ENCODE results near the gene CDH22. TPM values are rescaled to one million over a fixed set of nuclear protein-coding genes. Genes with fewer than 3 reads are reported as not detected.

The CDH22 gene
- total and polyA plus RNA-seq, 7 donors: 0.11 to 1.4 (median 0.53) TPM

GRCh38 chr20:46272389-46273047 lies 35.8 kb downstream of the CDH22 start:
- Histone ChIP-seq H3K4me1 (no peaks in the 10 kb centered on the region), H3K36me3 (ENCODE audit: insufficient read depth in 1 of 2, low read depth in 1 of 2) (no peaks in the 10 kb centered on the region), H3K9me3 (no peaks in the 10 kb centered on the region), H3K4me3 (no peak overlapping the region), H3K27me3 (ENCODE audit: insufficient read depth in 3 of 3, low read length in 2 of 3) (peaks cover 0 to 26% (median 6%) of the 10 kb centered on the region in 3 donors), H3K27ac (no peak overlapping the region)
- DNase-seq (no peak), ATAC-seq (no peak)
- intact Hi-C loops (cut with DNase I): no loop called here
- WGBS, 3 donors: 29 to 38% (median 33%) methylated on average over 1 of the region's 1 CpG
- TF ChIP-seq, protein P1, sequence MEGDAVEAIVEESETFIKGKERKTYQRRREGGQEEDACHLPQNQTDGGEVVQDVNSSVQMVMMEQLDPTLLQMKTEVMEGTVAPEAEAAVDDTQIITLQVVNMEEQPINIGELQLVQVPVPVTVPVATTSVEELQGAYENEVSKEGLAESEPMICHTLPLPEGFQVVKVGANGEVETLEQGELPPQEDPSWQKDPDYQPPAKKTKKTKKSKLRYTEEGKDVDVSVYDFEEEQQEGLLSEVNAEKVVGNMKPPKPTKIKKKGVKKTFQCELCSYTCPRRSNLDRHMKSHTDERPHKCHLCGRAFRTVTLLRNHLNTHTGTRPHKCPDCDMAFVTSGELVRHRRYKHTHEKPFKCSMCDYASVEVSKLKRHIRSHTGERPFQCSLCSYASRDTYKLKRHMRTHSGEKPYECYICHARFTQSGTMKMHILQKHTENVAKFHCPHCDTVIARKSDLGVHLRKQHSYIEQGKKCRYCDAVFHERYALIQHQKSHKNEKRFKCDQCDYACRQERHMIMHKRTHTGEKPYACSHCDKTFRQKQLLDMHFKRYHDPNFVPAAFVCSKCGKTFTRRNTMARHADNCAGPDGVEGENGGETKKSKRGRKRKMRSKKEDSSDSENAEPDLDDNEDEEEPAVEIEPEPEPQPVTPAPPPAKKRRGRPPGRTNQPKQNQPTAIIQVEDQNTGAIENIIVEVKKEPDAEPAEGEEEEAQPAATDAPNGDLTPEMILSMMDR (IDR thresholded peaks at IDR 0.05): no peak

GRCh38 chr20:46270977-46271744 lies 37.1 kb downstream of the CDH22 start:
- ATAC-seq (no peak), DNase-seq (no peak)
- Histone ChIP-seq H3K36me3 (ENCODE audit: insufficient read depth in 1 of 2, low read depth in 1 of 2) (no peaks in the 10 kb centered on the region), H3K9me3 (no peaks in the 10 kb centered on the region), H3K4me1 (no peaks in the 10 kb centered on the region), H3K4me3 (no peak overlapping the region), H3K27ac (no peak overlapping the region), H3K27me3 (ENCODE audit: insufficient read depth in 3 of 3, low read length in 2 of 3) (peaks cover 0 to 28% (median 5%) of the 10 kb centered on the region in 3 donors)
- TF ChIP-seq, protein P1 (IDR thresholded peaks at IDR 0.05): no peak
- intact Hi-C loops (cut with DNase I): no loop called here
- WGBS, 3 donors: 45 to 63% (median 49%) methylated on average over 2 of the region's 2 CpGs

- Histone ChIP-seq H3K9me3 (no peaks in the 10 kb centered on the region), H3K4me3 (no peak overlapping the region), H3K36me3 (ENCODE audit: insufficient read depth in 1 of 2, low read depth in 1 of 2) (no peaks in the 10 kb centered on the region), H3K4me1 (no peaks in the 10 kb centered on the region), H3K27ac (no peak overlapping the region), H3K27me3 (ENCODE audit: insufficient read depth in 3 of 3, low read length in 2 of 3) (peaks cover 0 to 25% (median 5%) of the 10 kb centered on the region in 3 donors)
- ATAC-seq (peak in 1 of 4 donors; percentile 23), DNase-seq (no peak)
- intact Hi-C loops (cut with DNase I): no loop called here
- 44 to 70% (median 54%) methylated on average over 7 of the region's 7 CpGs for WGBS, 3 donors
- TF ChIP-seq, protein P1 (IDR thresholded peaks at IDR 0.05): no peak
Observed at GRCh38 chr20:46269372-46269771, 38.9 kb downstream of the CDH22 start.

DNA sequence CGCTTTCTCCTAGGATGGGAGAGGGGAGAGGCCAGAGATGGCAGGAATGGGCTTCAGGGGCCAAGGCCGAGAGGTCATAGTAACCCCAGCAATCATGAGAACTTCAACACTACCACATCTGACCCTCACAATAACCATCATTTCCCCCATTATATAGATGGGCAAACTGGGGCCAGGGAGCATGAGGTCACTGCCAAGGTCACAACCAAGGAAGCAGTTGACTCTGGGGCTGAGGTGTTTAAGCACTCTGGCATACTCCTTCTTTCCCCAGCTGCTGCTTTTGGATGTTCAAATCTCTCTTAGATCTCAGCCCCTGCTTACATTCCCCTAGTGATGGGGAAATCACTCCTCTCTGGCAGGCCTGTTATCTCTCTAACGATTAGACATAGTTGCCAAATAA lies 39.6 kb downstream of the CDH22 start:
- intact Hi-C loops (cut with DNase I): no loop called here
- Histone ChIP-seq H3K27me3 (ENCODE audit: insufficient read depth in 3 of 3, low read length in 2 of 3) (peaks cover 0 to 25% (median 3%) of the 10 kb centered on the region in 3 donors), H3K36me3 (ENCODE audit: insufficient read depth in 1 of 2, low read depth in 1 of 2) (no peaks in the 10 kb centered on the region)

More for the DNA sequence above, 39.6 kb downstream of the CDH22 start:
- no peak overlapping the region for H3K4me3 ChIP-seq
- H3K4me1 ChIP-seq: no peaks in the 10 kb centered on the region
- TF ChIP-seq, protein P1 (IDR thresholded peaks at IDR 0.05): no peak
- no peaks in the 10 kb centered on the region for H3K9me3 ChIP-seq
- H3K27ac ChIP-seq: no peak overlapping the region
- ATAC-seq (no peak), DNase-seq (no peak)
- WGBS, 3 donors: 69 to 75% (median 72%) methylated on average over 3 of the region's 3 CpGs

All from psoas muscle (tissue), 8 donors.